ENCODE data around the gene CAMK2A.

GRCh38 chr5:150309101-150309885 is 19.7 kb upstream of the CAMK2A start:
- TF ChIP-seq SIN3A (IDR thresholded peaks at IDR 0.05; ENCODE audit: borderline replicate concordance, insufficient read depth, low read length) (no peak), REST (IDR thresholded peaks at IDR 0.05; ENCODE audit: insufficient read depth in 1 of 2, low read depth in 2 of 2, low read length in 2 of 2) (no peak), POLR2AphosphoS5 (IDR thresholded peaks at IDR 0.05; ENCODE audit: low read depth, low read length) (no peak), TAF1 (IDR thresholded peaks at IDR 0.05; ENCODE audit: borderline replicate concordance, insufficient read depth, low read length) (no peak), FOXP2 (optimal IDR thresholded peaks at IDR 0.05; ENCODE audit: borderline replicate concordance, extremely low read depth, extremely low read length, insufficient read depth) (no peak)

Measured in PFSK-1 (cell line).